Measurements from ENCODE around the gene PLCL1.

Gene PLCL1

DNA sequence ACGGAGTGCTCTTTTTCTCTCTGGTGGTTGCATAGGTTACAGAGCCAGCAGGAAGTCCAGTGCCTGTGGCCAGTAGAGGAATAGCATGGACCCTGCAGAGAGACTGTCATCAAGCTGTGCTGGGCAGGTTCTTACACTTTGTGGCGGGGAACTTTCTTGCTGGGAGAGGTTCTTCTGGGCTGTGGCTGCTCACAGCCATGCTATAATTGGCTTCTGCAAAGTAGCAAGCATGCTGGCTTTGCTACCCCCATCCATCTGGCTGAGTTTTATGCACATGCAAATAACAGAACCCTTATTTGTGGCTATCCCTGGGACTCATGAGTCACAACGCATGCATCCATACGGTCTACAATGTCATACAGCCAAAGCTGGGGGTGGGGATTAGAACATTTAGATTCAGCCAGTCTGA, 68.9 kb downstream of the PLCL1 start:
- no peak overlapping the region for H3K4me3 ChIP-seq (ENCODE audit: low read depth, low read length)
- no peak for TF ChIP-seq CTCF (IDR thresholded peaks at IDR 0.05; ENCODE audit: borderline replicate concordance, insufficient read depth, low read depth, low read length)

DNA sequence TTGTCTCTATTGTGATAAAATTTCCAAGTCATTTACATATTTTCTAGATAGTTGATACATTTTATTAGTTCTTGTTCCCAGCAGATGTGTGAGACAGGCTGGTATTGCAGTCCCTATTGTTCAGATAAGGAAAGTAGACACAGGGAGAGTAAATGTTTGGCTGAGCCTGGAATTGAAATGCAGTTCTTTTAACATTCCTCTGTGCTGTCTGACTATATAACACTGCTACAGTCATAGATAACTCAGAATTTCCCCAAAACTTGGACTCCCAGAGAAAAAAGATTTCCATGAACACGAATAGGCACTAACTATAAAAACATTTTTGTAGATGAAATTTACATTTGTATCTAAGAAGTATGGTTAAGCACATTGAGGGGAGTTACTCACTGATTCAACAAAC, 71.4 kb downstream of the PLCL1 start:
- TF ChIP-seq CTCF (IDR thresholded peaks at IDR 0.05; ENCODE audit: borderline replicate concordance, insufficient read depth, low read depth, low read length): no peak
- no peak overlapping the region for H3K4me3 ChIP-seq (ENCODE audit: low read depth, low read length)

DNA sequence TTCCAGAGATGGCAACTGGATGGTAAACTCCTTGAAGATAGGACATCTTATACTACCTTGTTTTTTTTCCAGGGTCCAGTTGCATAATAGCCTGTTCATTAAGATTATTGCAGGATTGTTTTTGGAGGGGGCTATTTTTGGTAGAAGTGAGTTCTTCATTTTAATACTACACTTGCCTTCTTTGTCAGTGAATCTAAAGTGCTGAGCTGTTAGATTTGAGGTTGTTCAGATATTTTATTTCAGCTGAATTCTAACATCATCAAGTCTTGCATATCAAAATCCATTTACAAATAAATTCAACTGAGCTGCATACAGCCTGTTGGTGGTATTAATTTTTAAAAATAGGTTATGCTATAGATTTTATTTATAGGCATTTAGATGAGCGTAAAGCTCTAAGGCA, 72.1 kb downstream of the PLCL1 start:
- no peak for TF ChIP-seq CTCF (IDR thresholded peaks at IDR 0.05; ENCODE audit: borderline replicate concordance, insufficient read depth, low read depth, low read length)
- H3K4me3 ChIP-seq (ENCODE audit: low read depth, low read length): no peak overlapping the region

GRCh38 chr2:197877038-197877437, 72.6 kb downstream of the PLCL1 start:
- TF ChIP-seq CTCF (IDR thresholded peaks at IDR 0.05; ENCODE audit: borderline replicate concordance, insufficient read depth, low read depth, low read length): no peak
- no peak overlapping the region for H3K4me3 ChIP-seq (ENCODE audit: low read depth, low read length)

GRCh38 chr2:197878792-197879191, 74.4 kb downstream of the PLCL1 start:
- H3K4me3 ChIP-seq (ENCODE audit: low read depth, low read length): no peak overlapping the region
- no peak for TF ChIP-seq CTCF (IDR thresholded peaks at IDR 0.05; ENCODE audit: borderline replicate concordance, insufficient read depth, low read depth, low read length)

DNA sequence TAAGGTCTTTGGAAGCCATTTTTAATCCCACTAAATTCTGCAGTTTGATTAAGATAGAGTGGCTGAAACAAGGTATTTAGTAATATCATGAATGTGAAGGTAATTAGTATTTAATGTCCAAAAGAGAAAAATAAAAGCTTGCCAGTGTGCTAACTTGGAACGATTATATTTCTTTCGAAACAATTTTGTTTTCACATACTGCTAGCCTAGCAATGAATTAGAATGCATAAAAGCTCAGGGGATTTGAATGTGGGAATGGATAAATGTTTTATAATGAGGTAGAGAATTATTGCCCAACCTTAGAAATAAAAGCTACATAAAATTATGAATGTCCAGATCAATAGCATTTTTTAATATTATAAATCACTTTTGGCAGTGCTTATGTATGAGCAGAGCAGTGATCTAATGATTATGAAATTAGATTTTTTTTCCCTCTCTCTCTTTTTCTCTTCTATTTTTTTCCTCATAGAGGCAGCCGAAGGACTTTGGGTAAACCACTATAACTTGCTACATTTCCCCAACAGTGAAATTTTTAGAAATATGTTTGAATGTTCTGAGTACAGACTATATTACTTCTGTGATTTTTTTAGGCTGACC, 75.5 kb downstream of the PLCL1 start:
- H3K4me3 ChIP-seq (ENCODE audit: low read depth, low read length): no peak overlapping the region
- TF ChIP-seq CTCF (IDR thresholded peaks at IDR 0.05; ENCODE audit: borderline replicate concordance, insufficient read depth, low read depth, low read length): no peak

DNA sequence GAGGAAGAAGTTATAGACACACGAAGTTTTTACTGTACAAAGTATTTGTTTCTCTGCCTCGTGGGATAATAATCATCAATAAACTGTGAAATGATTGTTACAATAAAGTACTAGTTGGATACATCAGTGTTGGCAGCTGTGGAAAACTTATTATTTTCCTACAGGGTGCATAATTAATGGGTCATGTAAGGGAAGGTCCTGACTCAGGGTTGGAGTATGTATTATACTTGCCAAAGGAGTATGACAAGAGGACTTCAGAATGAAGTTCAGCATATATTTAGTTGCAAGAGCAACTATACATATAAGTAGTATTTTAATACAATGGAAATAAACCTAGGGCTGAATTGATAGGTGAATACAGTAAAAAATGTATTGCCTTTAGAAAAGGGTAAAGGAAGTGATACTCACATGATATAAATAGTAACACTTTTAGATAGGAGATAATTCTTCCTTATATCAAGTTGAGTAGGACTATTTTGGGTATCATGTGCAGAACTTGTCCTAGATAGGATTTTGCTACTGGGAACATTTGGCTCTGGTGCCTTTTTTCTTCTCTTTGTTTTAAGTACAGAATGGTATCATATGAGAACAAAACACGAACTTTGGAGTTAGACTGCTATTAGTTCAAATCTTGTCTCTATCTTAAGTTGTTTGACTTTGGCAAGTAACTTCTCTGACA, 79.1 kb downstream of the PLCL1 start:
- H3K4me3 ChIP-seq (ENCODE audit: low read depth, low read length): no peak overlapping the region
- no peak for TF ChIP-seq CTCF (IDR thresholded peaks at IDR 0.05; ENCODE audit: borderline replicate concordance, insufficient read depth, low read depth, low read length)
